C1 segment of cervical spinal cord (tissue), 14 donors: ENCODE data around the gene QRICH2.
"Not testable (repeated sequence)": the region's sequence is repeated elsewhere in the genome, so short reads cannot be mapped to it uniquely, and the experiment has no call there.

Experiments
- DNase-seq, 14 donors: peaks; one replicate each; lab custom pipeline; 2025; lab: John Stamatoyannopoulos, UW

QRICH2 gene

GRCh38 chr17:76266244-76266938 lies 41.7 kb downstream of the QRICH2 start:
- DNase-seq: peak in 2 of 14 donors; percentile 48 to 49

GRCh38 chr17:76265624-76266243 lies 42.3 kb downstream of the QRICH2 start:
- peak in 8 of 14 donors; percentile 19 to 64 (median 51) for DNase-seq

GRCh38 chr17:76264755-76265623 lies 43.1 kb downstream of the QRICH2 start, which contains the start of gene UBALD2:
TSS of gene UBALD2 (plus strand) at chr17:76265348. CDS start at chr17:76265506, 158 bp downstream.
- DNase-seq: peak; percentile 93 to 100 (median 98)

- no peak for DNase-seq
Measured at GRCh38 chr17:76264425-76264754, 43.7 kb downstream of the QRICH2 start.

- no peak for DNase-seq
Measured at GRCh38 chr17:76263896-76264295, 44.2 kb downstream of the QRICH2 start.

DNA sequence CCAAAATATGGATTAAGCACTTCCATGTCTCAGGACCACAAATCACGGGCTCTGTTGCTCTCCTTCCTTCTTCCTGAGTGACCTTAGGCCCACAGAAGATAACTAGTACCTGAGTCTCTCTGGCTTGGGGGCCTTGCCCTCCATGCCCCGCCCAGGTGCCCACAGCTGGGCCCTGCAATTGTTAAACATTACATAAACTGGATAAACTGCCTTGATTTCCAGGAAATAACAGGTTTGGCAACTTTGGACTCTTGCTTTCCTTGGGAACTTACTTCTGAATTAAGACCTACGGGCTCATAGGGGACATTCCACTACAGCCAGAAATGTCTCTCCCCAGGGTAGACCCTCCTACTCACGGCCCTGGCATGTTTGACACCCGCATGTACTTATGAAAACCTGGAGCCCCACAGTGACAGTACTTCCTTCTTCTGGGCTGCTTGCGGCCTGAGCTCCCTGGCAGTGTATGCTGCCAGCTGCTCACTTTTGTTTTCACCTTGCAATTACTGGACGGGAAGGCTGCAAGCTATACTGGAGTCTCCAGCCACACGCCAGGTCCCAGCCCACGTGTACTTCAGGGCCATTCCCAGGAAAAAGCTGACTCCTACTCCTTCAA lies 45.2 kb downstream of the QRICH2 start:
- peak in 1 of 14 donors; percentile 40 for DNase-seq

DNA sequence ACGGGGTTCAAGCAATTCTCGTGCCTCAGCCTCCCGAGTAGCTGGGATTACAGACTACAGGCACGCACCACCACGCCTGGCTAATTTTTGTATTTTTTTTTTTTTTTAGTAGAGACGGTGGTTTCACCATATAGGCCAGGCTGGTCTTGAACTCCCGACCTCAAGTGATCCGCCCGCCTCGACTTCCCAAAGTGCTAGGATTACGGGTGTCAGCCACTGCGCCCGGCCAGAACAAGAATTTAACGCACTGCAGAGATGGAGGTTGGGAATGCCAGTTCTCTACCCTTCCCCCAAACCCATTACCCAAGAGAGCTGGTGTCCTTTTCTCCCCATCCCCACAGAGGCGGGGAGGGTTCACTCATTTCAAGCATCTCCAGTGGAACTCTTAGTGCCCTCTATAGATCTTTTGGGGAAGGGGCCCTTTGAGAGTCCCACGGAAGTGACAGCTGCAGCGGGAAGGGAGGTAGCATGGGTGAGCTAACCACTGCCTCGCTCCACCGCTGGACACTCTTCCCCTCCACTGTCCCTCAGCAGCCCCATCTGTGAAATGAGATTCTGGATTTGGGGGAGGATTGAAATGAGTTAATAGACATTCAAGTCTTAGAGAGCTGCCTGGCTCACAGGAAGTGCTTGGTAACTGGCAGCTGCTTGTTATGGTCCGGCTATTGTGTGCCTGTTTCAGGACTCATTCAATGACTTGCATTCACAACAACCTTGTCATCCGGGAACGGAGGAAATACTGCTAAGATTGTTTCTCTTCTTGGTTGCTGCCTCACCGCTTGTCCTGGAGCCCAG lies 46.5 kb downstream of the QRICH2 start:
- DNase-seq: peak in 4 of 14 donors; percentile 26 to 76 (median 34)

- no peak for DNase-seq
Measured at GRCh38 chr17:76260669-76261068, 47.4 kb downstream of the QRICH2 start.

GRCh38 chr17:76260220-76260619 lies 47.9 kb downstream of the QRICH2 start:
- DNase-seq: no peak

GRCh38 chr17:76256430-76257050 lies 51.5 kb downstream of the QRICH2 start:
- DNase-seq: not testable (repeated sequence)

- no peak for DNase-seq
Measured at GRCh38 chr17:76255801-76256429, 52.2 kb downstream of the QRICH2 start.

DNA sequence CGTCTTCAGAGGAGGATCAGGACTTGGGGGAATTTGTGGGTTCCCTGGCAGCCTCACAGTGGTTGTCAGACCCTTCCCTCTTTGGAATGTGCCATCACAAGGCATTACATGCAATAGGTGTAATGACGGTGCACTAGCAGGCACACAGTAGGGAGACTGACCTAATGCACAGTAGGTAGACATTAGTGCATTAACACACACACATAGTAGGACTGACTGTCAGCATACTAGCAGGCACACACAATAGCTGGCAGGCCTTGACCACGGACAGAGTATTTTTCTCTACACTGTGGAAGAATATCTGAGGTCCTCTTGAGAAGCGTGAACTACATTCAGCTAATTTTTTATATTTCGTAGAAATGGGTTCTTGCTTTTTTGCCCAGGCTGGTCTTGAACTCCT lies 53.8 kb downstream of the QRICH2 start:
- no peak for DNase-seq

DNA sequence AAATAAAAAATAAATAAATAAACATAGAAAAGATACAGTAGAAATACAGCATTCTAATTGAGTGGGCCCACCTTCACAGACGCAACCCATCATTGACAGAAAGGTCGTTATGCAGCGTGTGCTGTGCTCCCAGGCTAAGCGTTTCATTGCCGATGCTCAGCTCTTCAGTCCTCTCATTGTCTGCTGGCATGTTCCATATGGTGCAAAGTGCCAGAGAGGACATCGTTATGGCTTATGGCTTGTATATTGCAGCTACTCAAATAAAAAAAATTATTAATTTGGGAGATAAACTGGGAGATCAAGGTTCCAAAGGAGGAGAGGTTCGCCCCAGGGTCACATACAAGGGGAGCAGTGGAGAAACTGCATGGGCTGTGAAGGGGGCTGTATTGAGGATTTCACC lies 54.2 kb downstream of the QRICH2 start:
- no peak for DNase-seq

DNA sequence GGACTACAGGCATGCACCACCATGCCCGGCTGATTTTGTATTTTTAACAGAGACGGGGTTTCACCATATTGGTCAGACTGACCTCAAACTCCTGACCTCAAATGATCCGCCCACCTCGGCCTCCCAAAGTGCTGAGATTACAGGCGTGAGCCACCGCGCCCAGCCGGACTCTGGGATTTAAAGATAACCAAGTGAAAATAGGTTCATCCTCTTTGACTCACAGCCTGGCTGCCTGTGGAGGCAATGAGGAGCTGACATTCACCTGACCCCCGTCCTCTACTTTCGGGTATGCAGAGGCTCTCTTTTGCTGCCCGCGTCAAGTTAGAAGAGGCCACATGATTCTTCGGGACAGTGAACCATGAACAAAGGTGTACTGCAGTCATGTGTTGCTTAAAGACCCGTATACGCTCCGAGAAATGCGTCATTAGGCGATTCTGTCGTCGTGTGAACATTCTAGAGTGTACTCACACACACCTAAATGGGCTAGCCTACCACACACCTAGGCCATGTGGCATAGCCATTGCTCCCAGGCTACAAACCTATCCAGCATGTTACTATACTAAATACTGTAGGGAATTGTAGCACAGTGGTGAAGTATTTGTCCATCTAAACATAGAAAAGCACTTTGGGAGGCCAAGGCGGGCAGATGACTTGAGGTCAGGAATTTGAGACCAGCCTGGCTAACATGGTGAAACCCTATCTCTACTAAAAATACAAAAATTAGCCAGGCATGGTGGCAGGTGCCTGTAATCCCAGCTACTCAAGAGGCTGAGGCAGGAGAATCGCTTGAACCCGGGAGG lies 54.9 kb downstream of the QRICH2 start:
- not testable (repeated sequence) for DNase-seq

GRCh38 chr17:76252040-76252954 lies 55.8 kb downstream of the QRICH2 start:
- DNase-seq: peak in 3 of 14 donors; percentile 27 to 63 (median 29)

DNA sequence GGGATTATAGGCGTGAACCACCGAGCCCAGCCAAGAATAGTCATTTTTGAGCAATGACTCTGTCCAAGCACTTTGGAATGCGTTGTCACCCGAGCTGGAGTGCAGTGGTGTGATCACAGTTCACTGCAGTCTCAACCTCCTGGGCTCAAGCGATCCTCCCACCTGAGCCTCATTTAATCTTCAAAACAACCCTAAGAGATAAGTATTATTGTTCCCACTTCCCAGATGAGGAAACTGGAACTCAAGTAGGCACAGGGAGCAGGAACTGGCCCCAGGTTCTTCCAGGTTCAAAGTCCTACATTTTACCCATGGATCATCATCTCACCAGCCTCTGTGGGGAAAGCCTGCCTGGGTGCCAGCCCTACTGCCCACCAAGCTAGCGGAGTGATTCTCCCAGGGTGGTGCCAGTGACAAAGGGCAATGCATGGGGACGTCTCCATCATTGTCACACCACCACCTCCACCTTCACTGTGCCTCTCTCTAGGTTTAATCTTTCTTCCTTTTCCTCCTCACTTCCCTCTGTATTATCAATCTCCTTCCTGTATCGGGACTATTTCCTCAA lies 56.5 kb downstream of the QRICH2 start:
- DNase-seq: no peak

- DNase-seq: no peak
Measured at GRCh38 chr17:76250141-76250540, 57.9 kb downstream of the QRICH2 start.
